Motor neuron (in vitro differentiated cells): Measurements from ENCODE around the gene ABCG4. TPM values are rescaled to one million over a fixed set of nuclear protein-coding genes. Genes with fewer than 3 reads are reported as not detected.
"Not testable (repeated sequence)": the region's sequence is repeated elsewhere in the genome, so short reads cannot be mapped to it uniquely, and the experiment has no call there.

Source experiments
- ATAC-seq, 8 experiments: fragments of 200-7000 bp; cut with Tn5 transposase; replicated peaks in 6 of 8; 2 replicates each; pipeline ENCODE4 v1.8.0; 2021; ENCODE audit warnings: mild to moderate bottlenecking in 8 of 8, moderate library complexity in 8 of 8
- H3K27ac ChIP-seq, 2 donors: fragments of 250-450 bp; sonication (Bioruptor Pico); 2 replicates each; pipeline ENCODE4 v1.9.0; 2021; ENCODE audit warnings: antibody characterized with exemption in 2 of 2, mild to moderate bottlenecking in 2 of 2, moderate library complexity in 1 of 2
- H3K4me1 ChIP-seq, 2 donors: fragments of 250-450 bp; sonication (Bioruptor Pico); replicated peaks in 1 of 2; 2 replicates each; pipeline ENCODE4 v1.6.1; 2021; ENCODE audit warnings: antibody characterized with exemption in 2 of 2, mild to moderate bottlenecking in 2 of 2, moderate library complexity in 1 of 2
- H3K4me3 ChIP-seq, 5 donors: fragments of 250-450 bp; sonication (Bioruptor Pico); 2 replicates each; pipeline ENCODE4 v1.9.0; 2021; ENCODE audit warnings: antibody characterized with exemption in 5 of 5, mild to moderate bottlenecking in 5 of 5, moderate library complexity in 4 of 5
- WGBS, 10 experiments: fragments of 450-650 bp; shearing (Covaris generic); methylation state at CpG; one replicate each; pipeline ENCODE4 v1.0.0; 2022; 5-methylcytosine and 5-hydroxymethylcytosine counted together
- in situ Hi-C, 9 experiments: fragments of 400-800 bp; cut with MboI; loops; one replicate each; pipeline ENCODE4 v1.15.0; 2021; ENCODE audit warnings: low sequenced_read_pairs in 9 of 9, low pct_unique_long_range_greater_than_20kb in 2 of 9; ENCODE audit not compliant: unreplicated experiment in 9 of 9
- total RNA-seq, 8 experiments: library from RNA; unstranded; fragments of 300-600 nt; gene quantifications; 2 replicates each; pipeline versions ENCODE4 v1.2.3 to v1.2.4, GENCODE V29; 2022

Gene ABCG4
- total RNA-seq, 8 experiments from 2014 or later = 0.36 to 3.3 (median 1.6) TPM

DNA sequence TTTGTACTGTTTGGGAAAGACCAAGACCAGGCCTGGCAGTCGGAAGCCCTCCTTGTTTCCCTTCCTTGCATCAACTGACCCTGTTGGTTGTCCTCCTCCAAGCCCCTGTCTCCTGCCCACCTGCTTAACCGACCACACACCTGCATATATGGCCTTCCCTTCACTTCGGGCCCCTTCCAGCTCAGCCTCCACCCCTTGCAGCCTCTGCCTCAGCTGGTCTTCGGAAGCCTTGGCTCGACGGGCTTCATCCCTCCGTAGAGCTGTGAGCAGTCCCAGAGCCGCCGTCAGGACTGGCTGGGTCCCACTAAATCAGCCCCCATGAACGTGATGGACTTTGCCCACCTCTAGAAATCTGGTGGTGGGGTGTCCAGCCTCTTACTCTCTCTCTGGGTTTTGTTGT is 44.8 kb downstream of the ABCG4 start:
- ATAC-seq = no peak

DNA sequence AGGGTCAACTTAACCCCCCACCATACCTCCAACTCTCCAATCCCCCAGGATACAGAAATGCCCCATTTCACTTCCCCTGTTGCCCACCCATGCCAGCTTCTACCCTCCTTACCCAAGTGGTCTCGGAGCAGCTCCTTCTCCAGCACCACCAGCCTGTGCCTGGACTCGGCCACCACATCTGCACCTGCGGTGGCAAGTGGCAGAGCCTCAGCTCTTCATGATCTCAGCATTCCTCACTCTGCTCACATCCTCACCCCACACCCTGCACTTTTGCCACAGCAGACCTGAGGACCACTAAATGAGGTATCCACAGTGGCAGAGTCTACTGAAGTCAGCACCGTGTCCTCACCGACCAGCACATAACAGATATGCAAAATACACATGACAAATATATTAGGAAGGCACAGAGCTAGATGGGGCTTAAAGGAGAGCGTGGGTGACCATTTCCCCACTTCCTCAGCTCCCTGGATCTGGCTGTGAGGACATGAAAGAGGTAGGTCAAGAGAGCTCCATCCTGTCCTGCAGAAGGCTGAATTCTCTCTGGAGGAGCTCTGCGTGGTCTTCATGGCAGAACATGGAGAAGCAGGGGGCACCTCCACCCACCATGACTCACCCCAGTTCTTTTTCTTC is 46.1 kb downstream of the ABCG4 start:
- ATAC-seq = no peak
- 22 to 100% (median 75%) methylated on average over 1 to 4 of the region's 7 CpGs; no CpG with 5 or more reads in 3 of the 10 experiments for WGBS, 10 experiments
- in situ Hi-C loops = no loop called here
- no peaks in the 10 kb centered on the region for H3K4me1 ChIP-seq
- H3K27ac ChIP-seq = no peak overlapping the region
- no peak overlapping the region for H3K4me3 ChIP-seq

More for the DNA sequence above, 44.8 kb downstream of the ABCG4 start:
- WGBS, 10 experiments = 60 to 100% (median 87%) methylated on average over 1 to 7 of the region's 10 CpGs; no CpG with 5 or more reads in 5 of the 10 experiments
- Histone ChIP-seq H3K4me3 (no peak overlapping the region), H3K4me1 (no peaks in the 10 kb centered on the region), H3K27ac (no peak overlapping the region)
- in situ Hi-C loops = no loop called here

DNA sequence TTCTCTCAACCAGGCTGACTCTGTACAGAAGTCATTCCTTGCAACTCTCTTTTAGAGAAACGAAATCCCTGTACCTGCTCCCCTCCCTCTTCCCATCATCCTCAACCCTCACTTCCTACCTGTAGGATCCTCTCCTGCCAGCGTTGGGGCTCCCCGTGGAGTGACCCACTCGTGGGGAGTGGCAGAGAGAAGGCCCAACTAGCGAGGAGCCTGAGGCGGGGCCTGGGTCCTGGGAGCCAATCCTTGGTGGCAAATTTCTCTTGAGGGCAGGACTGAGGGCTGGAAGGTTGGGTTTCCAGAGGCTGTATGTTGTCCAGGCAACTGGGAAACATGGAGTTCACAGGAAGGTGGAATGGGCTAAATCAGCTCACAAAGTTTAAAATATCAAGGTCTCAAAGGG is 46.8 kb downstream of the ABCG4 start:
- Histone ChIP-seq H3K4me1 (no peaks in the 10 kb centered on the region), H3K4me3 (no peak overlapping the region), H3K27ac (no peak overlapping the region)
- in situ Hi-C loops = no loop called here
- WGBS, 10 experiments = 0 to 44% (median 11%) methylated on average over 1 to 5 of the region's 6 CpGs; no CpG with 5 or more reads in 6 of the 10 experiments
- ATAC-seq = peak in 4 of 8 experiments; percentile 46 to 96 (median 88)

DNA sequence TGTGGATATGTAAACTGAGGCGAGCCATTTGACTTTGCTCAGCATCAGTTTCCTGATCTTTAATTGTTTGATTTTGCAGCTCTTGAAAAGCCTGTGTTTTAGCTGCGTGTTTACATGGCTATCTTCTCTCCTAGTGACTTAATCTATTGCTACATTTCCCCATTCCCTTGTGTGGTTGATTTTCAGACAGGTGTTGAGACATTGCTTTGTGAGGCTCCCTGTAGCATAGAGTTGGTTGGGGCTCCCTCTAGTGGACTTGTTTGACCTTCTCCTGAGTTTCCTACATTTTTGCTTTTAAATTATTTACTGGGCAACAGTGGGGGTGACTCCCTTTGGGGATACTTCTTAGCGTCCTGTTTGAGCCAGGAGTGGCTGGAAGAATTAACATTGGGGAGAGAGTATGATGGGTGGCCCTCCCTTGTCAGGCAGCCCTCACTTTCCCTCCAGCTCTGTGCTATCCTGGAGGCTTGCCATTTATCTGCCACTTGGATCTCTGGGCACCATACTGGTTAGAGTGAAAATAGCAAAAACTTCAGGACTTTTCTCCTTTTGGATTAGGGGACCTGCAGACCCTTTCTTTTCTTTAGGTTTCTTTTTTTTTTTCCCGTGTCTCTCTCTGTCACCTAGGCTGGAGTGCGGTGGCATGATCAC is 48.1 kb downstream of the ABCG4 start:
- peak; percentile 86 to 98 (median 93) for ATAC-seq
- peak overlapping the region in 1 of 5 donors; percentile 3 for H3K4me3 ChIP-seq
- no peaks in the 10 kb centered on the region for H3K4me1 ChIP-seq
- no peak overlapping the region for H3K27ac ChIP-seq
- in situ Hi-C loops = no loop called here
- 0 to 100% (median 15%) methylated on average over 1 to 5 of the region's 5 CpGs; no CpG with 5 or more reads in 2 of the 10 experiments for WGBS, 10 experiments

DNA sequence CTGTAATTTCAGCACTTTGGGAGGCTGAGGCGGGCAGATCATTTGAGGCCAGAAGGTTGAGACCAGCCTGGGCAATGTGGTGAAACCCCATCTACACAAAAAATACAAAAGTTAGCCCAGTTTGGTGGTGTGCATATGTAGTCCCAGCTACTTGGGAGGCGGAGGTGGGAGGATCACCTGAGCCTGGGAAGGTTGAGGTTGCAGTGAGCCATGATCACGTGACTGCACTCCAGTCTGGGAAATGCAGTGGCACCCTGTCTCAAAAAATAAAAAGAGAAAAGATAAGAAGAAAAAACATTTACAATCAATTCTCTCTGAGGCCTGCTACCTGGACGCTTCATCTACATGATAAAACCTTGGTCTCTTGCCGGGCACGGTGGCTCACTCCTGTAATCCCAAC is 50.1 kb downstream of the ABCG4 start:
- no peak overlapping the region for H3K27ac ChIP-seq
- WGBS, 10 experiments = 40 to 100% (median 82%) methylated on average over 1 to 6 of the region's 6 CpGs; no CpG with 5 or more reads in 2 of the 10 experiments
- in situ Hi-C loops = no loop called here
- H3K4me1 ChIP-seq = no peaks in the 10 kb centered on the region
- ATAC-seq = no peak
- no peak overlapping the region for H3K4me3 ChIP-seq

DNA sequence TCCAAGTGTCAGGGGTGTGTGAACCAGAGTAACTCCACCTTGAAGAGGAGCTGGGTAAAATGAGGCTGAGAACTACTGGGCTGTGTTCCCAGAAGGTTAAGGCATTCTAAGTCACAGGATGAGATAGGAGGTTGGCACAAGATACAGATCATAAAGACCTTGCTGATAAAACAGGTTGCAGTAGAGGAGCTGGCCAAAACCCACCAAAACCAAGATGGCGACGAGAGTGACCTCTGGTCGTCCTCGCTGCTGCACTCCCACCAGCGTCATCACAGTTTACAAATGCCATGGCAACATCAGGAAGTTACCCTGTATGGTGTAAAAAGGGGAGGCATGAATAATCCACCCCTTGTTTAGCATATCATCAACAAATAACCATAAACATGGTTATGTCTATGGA is 52.4 kb downstream of the ABCG4 start:
- in situ Hi-C loops, H3K4me3 ChIP-seq, ATAC-seq: not testable (repeated sequence)

DNA sequence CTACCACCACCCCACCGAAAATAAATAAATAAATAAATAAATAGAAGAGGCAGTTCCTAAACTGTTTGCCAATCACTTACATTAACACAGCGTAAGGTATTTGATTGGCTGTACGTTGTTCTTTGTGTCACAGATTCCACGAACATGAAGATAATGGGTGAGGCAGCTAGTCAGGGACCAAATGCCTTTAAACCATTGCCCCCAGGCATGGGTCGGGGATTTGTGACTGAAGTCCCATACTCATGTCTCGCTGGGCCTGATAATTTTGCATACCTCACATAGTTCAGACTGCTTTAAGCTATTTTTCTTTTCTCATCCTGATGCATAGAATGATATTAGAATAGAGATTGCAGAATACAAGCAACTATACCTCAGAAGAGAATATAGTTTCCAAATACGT is 53.7 kb downstream of the ABCG4 start:
- ATAC-seq = no peak
- WGBS, 10 experiments = 68 to 100% (median 86%) methylated on average over 1 to 7 of the region's 7 CpGs

More for the DNA sequence above, 52.4 kb downstream of the ABCG4 start:
- not testable (repeated sequence) for H3K27ac ChIP-seq, H3K4me1 ChIP-seq
- WGBS, 10 experiments = 60 to 87% (median 79%) methylated on average over 1 to 5 of the region's 5 CpGs; no CpG with 5 or more reads in 6 of the 10 experiments

DNA sequence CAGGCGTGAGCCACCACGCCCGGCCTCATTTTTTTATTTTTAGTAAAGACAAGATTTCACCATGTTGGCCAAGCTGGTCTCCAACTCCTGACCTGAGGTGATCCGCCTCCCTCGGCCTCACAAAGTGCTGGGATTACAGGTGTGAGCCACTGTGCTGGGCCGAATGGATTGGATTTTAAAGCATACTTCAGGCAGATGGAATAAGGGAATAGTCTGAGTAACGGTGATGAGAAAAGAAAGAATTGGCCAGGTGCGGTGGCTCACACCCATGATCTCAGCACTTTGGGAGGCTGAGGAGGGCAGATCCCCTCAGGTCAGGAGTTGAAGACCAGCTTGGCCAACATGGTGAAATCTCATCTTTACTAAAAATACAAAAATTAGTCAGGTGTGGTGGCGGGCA is 55.2 kb downstream of the ABCG4 start:
- peaks cover 3 to 9% of the 10 kb centered on the region in 2 donors for H3K4me1 ChIP-seq
- 75 to 100% (median 91%) methylated on average over 1 to 6 of the region's 9 CpGs; no CpG with 5 or more reads in 2 of the 10 experiments for WGBS, 10 experiments
- no peak overlapping the region for H3K4me3 ChIP-seq
- in situ Hi-C loops = no loop called here
- ATAC-seq = no peak
- no peak overlapping the region for H3K27ac ChIP-seq

More for the DNA sequence above, 53.7 kb downstream of the ABCG4 start:
- H3K4me3 ChIP-seq = no peak overlapping the region
- peaks cover 3 to 6% of the 10 kb centered on the region in 2 donors for H3K4me1 ChIP-seq
- in situ Hi-C loops = no loop called here
- no peak overlapping the region for H3K27ac ChIP-seq

DNA sequence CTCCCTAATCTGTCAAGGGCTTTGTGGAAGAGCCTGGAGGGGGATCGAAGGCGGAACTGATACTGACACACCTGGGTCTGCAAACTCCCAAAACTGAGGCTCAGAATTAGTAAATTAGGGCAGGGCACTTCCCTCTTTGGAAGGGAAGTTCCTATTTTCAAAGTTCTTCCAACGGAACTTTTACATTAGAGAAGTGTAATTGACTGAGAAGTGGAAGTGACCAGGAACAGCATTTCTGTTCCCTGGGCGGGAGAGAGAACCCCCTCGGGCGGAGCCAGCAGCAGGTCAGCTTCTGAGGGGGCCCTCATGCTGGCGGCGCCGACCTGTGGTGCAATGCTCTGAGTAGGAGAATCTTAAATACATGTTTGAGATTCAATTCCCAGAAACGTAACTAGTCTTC is 56.2 kb downstream of the ABCG4 start:
- 12 to 100% (median 76%) methylated on average over 1 to 8 of the region's 10 CpGs; no CpG with 5 or more reads in 1 of the 10 experiments for WGBS, 10 experiments
- Histone ChIP-seq H3K4me1 (peaks cover 3 to 9% of the 10 kb centered on the region in 2 donors), H3K27ac (no peak overlapping the region), H3K4me3 (peak overlapping the region in 1 of 5 donors; percentile 81)
- in situ Hi-C loops = no loop called here
- ATAC-seq = no peak

DNA sequence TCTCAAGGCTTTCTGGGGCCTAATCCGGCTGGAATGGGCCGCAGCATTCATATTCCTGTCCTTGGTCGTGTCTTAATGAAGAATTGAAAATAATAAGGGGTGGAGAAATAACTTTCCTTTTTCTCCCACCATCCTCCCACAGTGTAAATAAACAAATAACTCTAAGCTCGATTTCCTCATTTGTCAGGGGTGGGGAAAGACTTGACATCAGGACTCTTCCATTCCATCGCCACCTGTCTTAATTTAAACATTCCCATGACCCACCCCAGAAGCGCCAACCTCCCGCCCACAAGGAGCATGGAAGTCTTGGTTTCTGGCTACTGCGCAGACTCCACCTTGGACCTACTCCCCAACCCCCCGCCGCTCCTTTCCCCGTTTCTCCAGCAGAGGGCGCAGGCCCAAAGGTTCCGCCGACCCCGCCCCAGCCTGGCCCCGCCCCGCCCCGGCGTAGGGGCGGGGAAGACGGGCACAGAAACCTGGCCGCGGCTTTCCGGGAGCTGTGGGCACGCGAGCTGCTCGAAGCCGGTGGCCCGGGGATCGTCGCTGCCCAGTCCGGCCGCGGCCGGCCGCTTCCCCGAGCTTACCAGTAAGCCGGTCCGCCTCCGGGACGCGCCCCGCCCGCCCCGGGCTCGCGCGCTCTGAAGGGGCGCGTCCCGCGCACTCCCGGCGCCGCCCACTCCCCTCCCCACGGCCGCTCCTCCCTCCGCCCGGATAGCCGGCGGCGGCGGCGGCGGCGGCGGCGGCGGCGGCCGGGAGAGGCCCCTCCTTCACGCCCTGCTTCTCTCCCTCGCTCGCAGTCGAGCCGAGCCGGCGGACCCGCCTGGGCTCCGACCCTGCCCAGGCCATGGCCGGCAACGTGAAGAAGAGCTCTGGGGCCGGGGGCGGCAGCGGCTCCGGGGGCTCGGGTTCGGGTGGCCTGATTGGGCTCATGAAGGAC is 57.0 kb downstream of the ABCG4 start, which contains the start of gene CBL:
Gene CBL (plus strand): TSS at position 766 of the 937 bp plus-strand sequence. CDS start 79 bp downstream, at position 845.
- peak within 1 kb of the TSS; percentile 67 to 97 (median 86) for H3K4me3 ChIP-seq
- WGBS, 10 experiments = 0 to 11% (median 0%) methylated on average over 1 to 6 of the region's 88 CpGs; no CpG with 5 or more reads in 3 of the 10 experiments
- in situ Hi-C loops = no loop called here
- peaks cover 3 to 9% of the 10 kb centered on the region in 2 donors for H3K4me1 ChIP-seq
- peak; percentile 83 to 92 (median 86) for ATAC-seq
- peak within 1 kb of the TSS; percentile 87 to 92 for H3K27ac ChIP-seq

DNA sequence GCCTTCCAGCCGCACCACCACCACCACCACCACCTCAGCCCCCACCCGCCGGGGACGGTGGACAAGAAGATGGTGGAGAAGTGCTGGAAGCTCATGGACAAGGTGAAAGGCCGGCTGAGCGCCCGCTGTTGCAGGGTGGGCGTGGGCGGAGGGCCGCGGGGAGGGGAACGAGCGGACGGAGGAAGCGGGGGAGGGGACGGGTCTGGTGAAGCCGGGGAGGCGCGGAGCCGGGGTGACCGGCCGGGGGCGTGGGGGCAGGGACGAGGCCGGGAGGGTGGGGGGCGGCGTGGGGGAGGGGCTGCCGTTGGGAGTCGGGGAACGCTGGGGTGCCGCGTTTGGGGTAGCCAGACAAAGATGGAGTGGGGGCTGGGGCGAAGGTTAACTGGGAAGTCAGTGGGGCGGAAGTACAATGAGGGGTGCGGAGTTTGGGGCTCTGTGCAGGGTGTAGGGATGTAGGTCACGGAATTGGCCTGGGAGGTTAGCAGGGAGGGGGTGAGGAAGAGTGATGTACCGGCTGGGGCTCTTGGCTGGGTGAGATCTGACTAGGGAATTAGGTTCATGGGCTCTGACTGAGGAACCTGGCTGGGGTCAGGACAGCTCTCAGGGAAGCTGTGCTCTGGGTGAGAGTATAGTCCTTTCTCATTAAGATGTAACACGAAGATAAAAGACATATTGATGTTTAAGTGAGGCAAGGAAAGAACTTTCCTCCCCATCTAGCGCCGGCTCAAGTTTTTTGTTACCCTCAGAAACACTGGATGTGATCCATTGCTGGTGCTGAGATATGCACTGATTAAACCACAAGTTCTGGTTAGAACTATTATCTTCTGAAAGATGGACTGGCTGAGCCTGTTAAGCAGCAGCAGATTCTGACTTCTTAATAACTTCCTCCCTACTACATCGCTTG is 57.9 kb downstream of the ABCG4 start:
- H3K27ac ChIP-seq = peak overlapping the region; percentile 87 to 92
- H3K4me1 ChIP-seq = peaks cover 3 to 9% of the 10 kb centered on the region in 2 donors
- in situ Hi-C loops = no loop called here
- 0 to 13% (median 0%) methylated on average over 1 to 5 of the region's 41 CpGs; no CpG with 5 or more reads in 2 of the 10 experiments for WGBS, 10 experiments
- peak; percentile 17 to 58 (median 51) for ATAC-seq
- H3K4me3 ChIP-seq = peak overlapping the region; percentile 67 to 97 (median 86)
